ENCODE measurements around the gene FARSB. TPM values are rescaled to one million over a fixed set of nuclear protein-coding genes. Genes with fewer than 3 reads are reported as not detected.

The FARSB gene
- polyA plus RNA-seq, 6 donors from 2014 or later, result 20.8 to 35.3 (median 30.3) TPM

- Mint-ChIP-seq H3K27ac (no peak overlapping the region), H3K9me3 (peaks cover 0 to 4% (median 0%) of the 10 kb centered on the region in 7 donors), H3K4me1 (peaks cover 4 to 13% (median 12%) of the 10 kb centered on the region in 3 donors), H3K36me3 (peaks cover 23 to 40% of the 10 kb centered on the region in 2 donors), H3K27me3 (no peaks in the 10 kb centered on the region), H3K4me3 (no peak overlapping the region)
- ATAC-seq (ENCODE audit: low read depth in 2 of 2) (no peak), DNase-seq (no peak)
Measured at GRCh38 chr2:222582928-222583327, 73.0 kb downstream of the FARSB start.

DNA sequence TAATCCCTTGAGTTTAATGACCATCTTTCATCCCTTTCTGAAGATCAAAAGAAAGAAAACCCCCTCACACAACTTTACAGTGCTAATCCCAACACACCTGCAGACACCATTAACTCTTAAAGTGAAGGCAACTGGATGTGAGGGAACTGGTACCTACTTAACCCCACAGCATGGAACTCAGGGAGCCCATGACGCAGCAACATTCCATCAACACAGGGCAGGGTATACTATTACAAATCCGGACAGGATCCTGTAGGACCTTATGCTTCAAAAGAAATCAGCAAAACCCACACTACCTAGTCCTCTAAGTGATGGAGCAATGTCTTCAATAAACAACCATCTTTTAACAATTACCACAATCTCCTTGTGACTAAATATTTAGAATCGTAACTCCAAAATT lies 78.6 kb downstream of the FARSB start:
- no peak overlapping the region for H3K27ac Mint-ChIP-seq
- no peak for ATAC-seq (ENCODE audit: low read depth in 2 of 2)

GRCh38 chr2:222576171-222577081 lies 79.5 kb downstream of the FARSB start:
- Mint-ChIP-seq H3K27me3 (no peaks in the 10 kb centered on the region), H3K27ac (peak overlapping the region in 3 of 6 donors; percentile 14 to 79 (median 50)), H3K36me3 (peaks cover 14 to 17% of the 10 kb centered on the region in 2 donors), H3K9me3 (no peaks in the 10 kb centered on the region), H3K4me1 (peaks cover 0 to 9% (median 0%) of the 10 kb centered on the region in 3 donors), H3K4me3 (no peak overlapping the region)
- DNase-seq (no peak), ATAC-seq (ENCODE audit: low read depth in 2 of 2) (no peak)

More for the DNA sequence above, 78.6 kb downstream of the FARSB start:
- peaks cover 0 to 9% (median 0%) of the 10 kb centered on the region in 3 donors for H3K4me1 Mint-ChIP-seq
- no peaks in the 10 kb centered on the region for H3K9me3 Mint-ChIP-seq
- H3K36me3 Mint-ChIP-seq, result peaks cover 9 to 18% of the 10 kb centered on the region in 2 donors
- H3K27me3 Mint-ChIP-seq, result no peaks in the 10 kb centered on the region
- no peak for DNase-seq
- no peak overlapping the region for H3K4me3 Mint-ChIP-seq

DNA sequence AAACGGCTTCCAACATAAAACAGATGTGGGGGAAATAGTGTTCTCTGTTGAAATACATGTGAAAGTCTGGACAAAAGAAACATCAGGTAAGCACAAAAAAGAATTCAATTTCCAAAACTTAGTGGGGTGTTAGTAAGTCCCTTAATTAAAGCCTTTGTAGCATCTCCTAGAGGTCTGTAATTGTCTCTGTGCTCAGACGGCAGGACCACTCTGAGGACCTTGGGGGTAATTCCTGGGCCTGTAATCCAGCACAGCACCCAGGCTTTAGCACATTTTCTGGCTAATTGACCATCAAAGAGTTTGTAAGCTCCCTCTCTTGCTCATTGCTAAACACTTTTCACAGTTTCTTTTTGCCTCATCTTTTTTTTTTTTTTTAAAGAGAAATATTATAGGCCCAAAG lies 80.3 kb downstream of the FARSB start:
- no peak for DNase-seq
- H3K27me3 Mint-ChIP-seq, result no peaks in the 10 kb centered on the region
- peaks cover 17 to 18% of the 10 kb centered on the region in 2 donors for H3K36me3 Mint-ChIP-seq

DNA sequence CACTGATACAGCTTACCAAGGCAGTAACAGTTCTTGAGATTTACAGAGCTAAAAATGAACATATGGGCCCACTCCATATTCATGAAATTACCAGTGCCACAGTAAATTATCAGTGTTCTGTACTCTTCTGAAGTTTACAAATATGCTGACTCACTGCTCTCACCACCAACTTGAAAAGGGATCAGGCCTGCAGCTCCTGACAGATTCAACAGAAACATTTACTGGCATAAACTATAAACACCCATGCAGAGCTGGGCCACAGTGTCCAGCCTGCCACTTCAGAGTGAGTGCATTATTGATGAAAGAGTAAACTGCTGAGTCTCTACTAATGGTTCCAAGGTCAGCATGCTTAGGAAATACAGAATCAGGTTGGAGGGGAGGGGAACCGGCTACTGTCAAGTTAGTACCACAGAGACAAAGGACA lies 83.1 kb downstream of the FARSB start:
- H3K4me3 Mint-ChIP-seq, result no peak overlapping the region
- no peaks in the 10 kb centered on the region for H3K4me1 Mint-ChIP-seq
- DNase-seq, result no peak
- no peaks in the 10 kb centered on the region for H3K9me3 Mint-ChIP-seq
- no peak for ATAC-seq (ENCODE audit: low read depth in 2 of 2)
- peaks cover 21 to 22% of the 10 kb centered on the region in 2 donors for H3K36me3 Mint-ChIP-seq
- H3K27ac Mint-ChIP-seq, result peak overlapping the region in 1 of 6 donors; percentile 80
- no peaks in the 10 kb centered on the region for H3K27me3 Mint-ChIP-seq

More for the DNA sequence above, 80.3 kb downstream of the FARSB start:
- Mint-ChIP-seq H3K4me3 (no peak overlapping the region), H3K9me3 (no peaks in the 10 kb centered on the region), H3K27ac (no peak overlapping the region), H3K4me1 (peaks cover 0 to 4% (median 0%) of the 10 kb centered on the region in 3 donors)
- no peak for ATAC-seq (ENCODE audit: low read depth in 2 of 2)

DNA sequence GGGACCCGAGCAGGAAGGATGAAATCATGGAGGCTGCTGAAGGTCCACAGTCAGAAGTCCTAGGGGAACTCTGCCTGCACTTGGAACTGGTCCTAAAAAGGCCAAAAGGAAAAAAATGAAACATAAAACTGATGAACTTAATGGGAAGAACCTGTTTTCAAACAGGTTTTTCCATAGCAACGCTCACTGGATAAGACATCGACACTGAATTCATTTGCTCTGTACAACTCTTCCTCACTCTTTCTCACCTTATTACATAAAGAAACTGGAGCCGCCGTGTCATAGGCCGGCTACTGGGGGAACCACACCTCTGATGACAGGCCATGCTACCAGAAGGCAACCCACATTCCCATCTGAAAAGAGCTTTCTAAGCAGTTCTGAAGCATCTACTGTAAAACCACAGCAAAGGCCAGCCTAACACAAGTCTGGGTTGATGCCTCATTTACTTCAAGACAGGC lies 83.6 kb downstream of the FARSB start:
- Mint-ChIP-seq H3K36me3 (peaks cover 21 to 24% of the 10 kb centered on the region in 2 donors), H3K27ac (peak overlapping the region in 2 of 6 donors; percentile 4 to 82), H3K27me3 (no peaks in the 10 kb centered on the region), H3K4me3 (no peak overlapping the region), H3K4me1 (no peaks in the 10 kb centered on the region), H3K9me3 (no peaks in the 10 kb centered on the region)
- DNase-seq, result no peak
- ATAC-seq (ENCODE audit: low read depth in 2 of 2), result no peak

DNA sequence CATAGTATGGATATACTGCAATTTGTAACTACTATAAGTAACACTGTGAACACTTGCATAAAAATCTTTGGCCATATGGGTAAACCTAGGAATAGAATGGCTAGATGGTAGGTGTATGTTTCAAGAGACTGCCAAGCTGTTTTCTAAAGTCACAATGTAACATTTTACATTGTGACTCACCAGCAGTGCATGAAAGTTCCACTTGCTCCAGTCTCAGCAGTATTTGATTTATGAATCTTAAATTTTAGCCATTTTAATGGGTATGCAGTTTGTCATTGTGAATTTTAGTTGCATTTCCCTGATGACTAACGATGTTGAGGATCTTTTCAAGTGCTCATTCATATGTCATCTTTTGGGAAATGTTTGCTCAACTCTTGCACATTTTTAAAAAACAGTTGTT lies 86.1 kb downstream of the FARSB start:
- no peak for ATAC-seq (ENCODE audit: low read depth in 2 of 2)
- Mint-ChIP-seq H3K4me3 (no peak overlapping the region), H3K4me1 (no peaks in the 10 kb centered on the region), H3K27ac (peak overlapping the region in 2 of 6 donors; percentile 65 to 81), H3K36me3 (peaks cover 24 to 27% of the 10 kb centered on the region in 2 donors), H3K27me3 (no peaks in the 10 kb centered on the region), H3K9me3 (no peaks in the 10 kb centered on the region)
- no peak for DNase-seq

DNA sequence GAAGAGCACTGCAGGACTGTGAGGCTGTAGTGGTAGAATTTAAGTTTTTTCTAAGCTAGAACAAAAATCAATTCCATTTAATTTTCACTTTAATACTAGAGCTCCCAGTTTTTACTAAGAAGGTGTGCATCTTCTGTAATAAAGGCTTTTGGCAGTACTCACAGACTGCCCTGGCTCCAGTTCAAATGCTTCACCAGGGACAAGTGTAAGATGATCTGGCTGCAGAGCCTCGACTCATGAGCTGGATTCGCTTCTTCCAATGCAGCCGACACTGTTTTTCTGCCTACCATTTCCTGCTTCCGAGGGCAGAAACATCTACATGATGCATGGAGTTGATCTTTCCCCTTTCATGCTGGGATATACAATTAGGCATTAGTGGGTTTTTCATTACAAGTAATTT lies 87.0 kb downstream of the FARSB start:
- Mint-ChIP-seq H3K9me3 (no peaks in the 10 kb centered on the region), H3K4me1 (no peaks in the 10 kb centered on the region), H3K27ac (no peak overlapping the region), H3K4me3 (no peak overlapping the region), H3K27me3 (no peaks in the 10 kb centered on the region), H3K36me3 (peaks cover 15 to 27% of the 10 kb centered on the region in 2 donors)
- no peak for DNase-seq
- ATAC-seq (ENCODE audit: low read depth in 2 of 2), result no peak

GRCh38 chr2:222566229-222566628 lies 89.7 kb downstream of the FARSB start:
- no peak overlapping the region for H3K27ac Mint-ChIP-seq
- H3K4me3 Mint-ChIP-seq, result no peak overlapping the region
- H3K36me3 Mint-ChIP-seq, result peaks cover 7 to 20% of the 10 kb centered on the region in 2 donors
- DNase-seq, result no peak
- no peaks in the 10 kb centered on the region for H3K27me3 Mint-ChIP-seq
- no peaks in the 10 kb centered on the region for H3K4me1 Mint-ChIP-seq
- no peak for ATAC-seq (ENCODE audit: low read depth in 2 of 2)
- no peaks in the 10 kb centered on the region for H3K9me3 Mint-ChIP-seq

- Mint-ChIP-seq H3K4me3 (no peak overlapping the region), H3K27ac (peak overlapping the region in 1 of 6 donors; percentile 33), H3K27me3 (no peaks in the 10 kb centered on the region), H3K9me3 (no peaks in the 10 kb centered on the region), H3K4me1 (no peaks in the 10 kb centered on the region), H3K36me3 (peaks cover 6 to 7% of the 10 kb centered on the region in 2 donors)
- no peak for DNase-seq
- no peak for ATAC-seq (ENCODE audit: low read depth in 2 of 2)
Measured at GRCh38 chr2:222563936-222564335, 92.0 kb downstream of the FARSB start.

GRCh38 chr2:222563106-222563718 lies 92.7 kb downstream of the FARSB start:
- Mint-ChIP-seq H3K4me3 (no peak overlapping the region), H3K4me1 (no peaks in the 10 kb centered on the region), H3K27me3 (no peaks in the 10 kb centered on the region), H3K9me3 (no peaks in the 10 kb centered on the region), H3K36me3 (peaks cover 6 to 7% of the 10 kb centered on the region in 2 donors), H3K27ac (no peak overlapping the region)
- ATAC-seq (ENCODE audit: low read depth in 2 of 2) (no peak), DNase-seq (no peak)

DNA sequence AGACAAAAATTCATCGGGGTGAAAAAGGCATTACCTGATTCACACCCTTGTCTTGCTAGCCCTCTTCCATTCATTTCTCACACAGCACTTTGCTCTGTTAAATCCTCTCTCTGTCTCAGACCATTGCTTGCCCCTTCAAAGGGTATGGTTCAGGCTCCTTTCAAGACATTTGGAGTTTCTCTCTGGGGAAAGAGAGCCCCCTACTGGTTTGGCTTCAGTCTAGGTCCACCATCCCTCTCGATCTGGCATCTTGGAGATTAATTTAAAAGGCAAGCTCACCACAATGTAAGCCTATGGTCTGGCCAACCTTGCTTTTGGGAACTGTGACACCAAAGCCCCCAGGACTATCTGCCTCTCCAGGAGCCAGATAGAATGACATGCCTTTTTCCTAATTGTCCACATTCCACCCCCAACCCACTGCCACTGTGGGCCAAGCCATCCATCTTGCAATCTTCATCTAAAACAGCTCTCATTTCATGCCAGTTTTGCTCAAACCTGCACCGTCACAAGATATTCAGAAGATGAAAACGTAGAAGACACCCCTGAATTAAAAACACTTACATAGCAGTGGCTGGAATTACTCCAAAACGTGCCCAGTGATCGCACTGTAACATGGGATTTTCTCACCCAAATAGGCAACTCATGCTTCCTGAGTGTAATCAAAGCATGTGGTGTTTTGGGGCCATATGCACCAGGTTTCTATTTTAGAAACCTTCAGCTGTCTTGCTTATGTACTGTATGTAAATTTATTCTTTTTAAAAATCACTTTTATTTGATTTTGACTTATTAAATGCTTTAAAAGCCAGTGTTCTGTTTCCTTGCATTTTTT lies 93.9 kb downstream of the FARSB start:
- Mint-ChIP-seq H3K27ac (peak overlapping the region in 2 of 6 donors; percentile 56 to 82), H3K4me1 (peaks cover 0 to 2% (median 0%) of the 10 kb centered on the region in 3 donors), H3K27me3 (peaks cover 2 to 4% (median 3%) of the 10 kb centered on the region in 3 donors), H3K36me3 (peaks cover 0 to 6% of the 10 kb centered on the region in 2 donors), H3K4me3 (no peak overlapping the region), H3K9me3 (peaks cover 0 to 3% (median 0%) of the 10 kb centered on the region in 7 donors)
- DNase-seq, result no peak
- ATAC-seq (ENCODE audit: low read depth in 2 of 2), result no peak

GRCh38 chr2:222561151-222561550 lies 94.7 kb downstream of the FARSB start:
- ATAC-seq (ENCODE audit: low read depth in 2 of 2) (no peak), DNase-seq (no peak)
- peaks cover 4 to 6% (median 6%) of the 10 kb centered on the region in 3 donors for H3K27me3 Mint-ChIP-seq
- H3K27ac Mint-ChIP-seq, result no peak overlapping the region
- H3K4me3 Mint-ChIP-seq, result no peak overlapping the region
- peaks cover 0 to 3% (median 0%) of the 10 kb centered on the region in 3 donors for H3K4me1 Mint-ChIP-seq
- peaks cover 0 to 4% (median 0%) of the 10 kb centered on the region in 7 donors for H3K9me3 Mint-ChIP-seq
- peaks cover 0 to under 1% of the 10 kb centered on the region in 2 donors for H3K36me3 Mint-ChIP-seq

Data from naive B cell (primary cell).